IMR-90 (cell line): Measurements from ENCODE around the gene RSPO4. TPM values are rescaled to one million over a fixed set of nuclear protein-coding genes. Genes with fewer than 3 reads are reported as not detected.

Source experiments
- ATAC-seq: fragments of 200-7000 bp; cut with Tn5 transposase; 2 replicates; pipeline ENCODE4 v1.9.1; 2020; ENCODE audit warnings: low read depth, mild to moderate bottlenecking, moderate library complexity
- BruUV-seq: library from RNA; stranded (reverse); fragments of 400-500 nt; replicated peaks from 2 replicates; lab custom pipeline; 2021; lab: Mats Ljungman, UMichigan
- CTCF ChIA-PET: fragments of 300-600 bp; formaldehyde crosslinking; extraction: SDS; loops from one replicate; lab custom pipeline; 2021; ENCODE audit warnings: antibody characterized with exemption; lab: Yijun Ruan, JAX
- POLR2A ChIA-PET: fragments of 300-600 bp; sonication (Branson Sonifier 250); formaldehyde crosslinking; loops from one replicate; lab custom pipeline; 2022; ENCODE audit warnings: antibody characterized with exemption; ENCODE audit not compliant: unreplicated experiment; lab: Charles Lee
- DNase-seq: peaks from one replicate; pipeline ENCODE4 v3.0.0; 2013
- H2AFZ ChIP-seq: replicated peaks from 2 replicates; pipeline ENCODE3; 2013; ENCODE audit warnings: low read length, mild to moderate bottlenecking; ENCODE audit not compliant: poor library complexity
- H2AK5ac ChIP-seq: 2 replicates; pipeline ENCODE4 v1.6.1; 2013; ENCODE audit warnings: low read depth, low read length, inconsistent platforms
- H2AK9ac ChIP-seq: replicated peaks from 2 replicates; pipeline ENCODE3; 2013; ENCODE audit warnings: mild to moderate bottlenecking, low read depth, low read length, moderate library complexity; ENCODE audit not compliant: poor library complexity
- H2BK120ac ChIP-seq: 2 replicates; pipeline ENCODE4 v1.6.1; 2013; ENCODE audit warnings: low read depth, low read length, inconsistent platforms
- H2BK15ac ChIP-seq: 3 replicates; pipeline ENCODE4 v1.6.1; 2013; ENCODE audit warnings: low read depth, low read length, inconsistent platforms
- H2BK20ac ChIP-seq: 2 replicates; pipeline ENCODE4 v1.6.1; 2013; ENCODE audit warnings: low read depth, mild to moderate bottlenecking, inconsistent platforms, low read length, moderate library complexity
- H2BK5ac ChIP-seq: 2 replicates; pipeline ENCODE4 v1.6.1; 2013; ENCODE audit warnings: mild to moderate bottlenecking, low read depth, low read length, inconsistent platforms; ENCODE audit not compliant: poor library complexity, severe bottlenecking
- H3K14ac ChIP-seq: replicated peaks from 2 replicates; pipeline ENCODE4 v1.6.1; 2013; ENCODE audit warnings: low read depth, low read length, inconsistent platforms
- H3K18ac ChIP-seq: 2 replicates; pipeline ENCODE4 v1.6.1; 2013; ENCODE audit warnings: low read depth, low read length, control low read depth
- H3K23ac ChIP-seq: 2 replicates; pipeline ENCODE4 v1.6.1; 2013; ENCODE audit warnings: low read depth, low read length, inconsistent platforms
- H3K27ac ChIP-seq: 2 replicates; pipeline ENCODE4 v1.5.1; 2013; ENCODE audit warnings: mild to moderate bottlenecking, control low read depth, low read length; ENCODE audit not compliant: insufficient read depth
- H3K27me3 ChIP-seq: 2 replicates; pipeline ENCODE4 v1.6.1; 2013; ENCODE audit warnings: low read length; ENCODE audit not compliant: control insufficient read depth, insufficient read depth
- H3K36me3 ChIP-seq: 2 replicates; pipeline ENCODE4 v1.6.1; 2013; ENCODE audit warnings: low read length, mixed read lengths; ENCODE audit not compliant: control insufficient read depth, insufficient read depth
- H3K4ac ChIP-seq: 2 replicates; pipeline ENCODE4 v1.6.1; 2013; ENCODE audit warnings: low read depth, low read length, inconsistent platforms
- H3K4me1 ChIP-seq: 2 replicates; pipeline ENCODE4 v1.6.1; 2013; ENCODE audit warnings: low read length, mixed read lengths; ENCODE audit not compliant: control insufficient read depth, insufficient read depth
- H3K4me2 ChIP-seq: 2 replicates; pipeline ENCODE4 v1.6.1; 2013; ENCODE audit warnings: low read depth, mild to moderate bottlenecking, control low read depth, low read length, moderate library complexity
- H3K4me3 ChIP-seq: 2 replicates; pipeline ENCODE4 v1.5.1; 2013; ENCODE audit warnings: low read depth, mild to moderate bottlenecking, control low read depth, low read length, moderate library complexity; ENCODE audit not compliant: insufficient read depth
- H3K56ac ChIP-seq: 2 replicates; pipeline ENCODE4 v1.6.1; 2013; ENCODE audit warnings: low read length, inconsistent platforms; ENCODE audit not compliant: insufficient read depth; ENCODE audit errors: extremely low read depth
- H3K79me1 ChIP-seq, 2 experiments: 2 replicates each; pipeline ENCODE4 v1.6.1; 2013; ENCODE audit warnings: low read length in 2 of 2, inconsistent platforms in 1 of 2, low read depth in 1 of 2
- H3K9ac ChIP-seq: 2 replicates; pipeline ENCODE4 v1.6.1; 2013; ENCODE audit warnings: low read depth, low read length, control low read depth
- H3K9me1 ChIP-seq: 2 replicates; pipeline ENCODE4 v1.6.1; 2013; ENCODE audit warnings: low read length, inconsistent platforms; ENCODE audit not compliant: insufficient read depth
- H3K9me3 ChIP-seq: 2 replicates; pipeline ENCODE4 v1.6.1; 2013; ENCODE audit warnings: low read length; ENCODE audit not compliant: control insufficient read depth, insufficient read depth
- H4K20me1 ChIP-seq: 2 replicates; pipeline ENCODE4 v1.6.1; 2013; ENCODE audit warnings: low read length, inconsistent platforms; ENCODE audit not compliant: insufficient read depth
- H4K5ac ChIP-seq: 2 replicates; pipeline ENCODE4 v1.6.1; 2013; ENCODE audit warnings: mild to moderate bottlenecking, low read depth, low read length, control low read depth
- H4K8ac ChIP-seq, 2 experiments: 2 replicates each; pipeline ENCODE4 v1.6.1; 2013; ENCODE audit warnings: low read depth in 2 of 2, low read length in 2 of 2, control low read depth in 1 of 2, inconsistent platforms in 1 of 2
- H4K91ac ChIP-seq: 2 replicates; pipeline ENCODE4 v1.6.1; 2013; ENCODE audit warnings: low read depth, low read length, inconsistent platforms; ENCODE audit not compliant: insufficient read depth
- BHLHE40 ChIP-seq: fragments of 150-350 bp; IDR thresholded peaks from 2 replicates; pipeline ENCODE4 v1.6.1; 2016; ENCODE audit warnings: mild to moderate bottlenecking, low read depth, low read length
- CEBPB ChIP-seq: IDR thresholded peaks from 2 replicates; pipeline ENCODE4 v1.6.1; 2012; ENCODE audit warnings: low read depth, low read length, improper control_type of control experiment
- CHD1 ChIP-seq: IDR thresholded peaks from 2 replicates; pipeline ENCODE4 v1.6.1; 2012; ENCODE audit warnings: low read depth, low read length, improper control_type of control experiment
- ELK1 ChIP-seq: fragments of 150-350 bp; IDR thresholded peaks from 2 replicates; pipeline ENCODE4 v1.6.1; 2016; ENCODE audit warnings: low read depth, mild to moderate bottlenecking, low read length, moderate library complexity, borderline replicate concordance
- FOS ChIP-seq: fragments of 150-350 bp; IDR thresholded peaks from 2 replicates; pipeline ENCODE4 v1.6.1; 2016; ENCODE audit warnings: low read depth, low read length
- MAFK ChIP-seq: IDR thresholded peaks from 2 replicates; pipeline ENCODE4 v1.6.1; 2012; ENCODE audit warnings: low read depth, low read length, improper control_type of control experiment
- NFE2L2 ChIP-seq: fragments of 150-350 bp; IDR thresholded peaks from 2 replicates; pipeline ENCODE4 v1.6.1; 2016; ENCODE audit warnings: low read depth, mild to moderate bottlenecking, low read length
- POLR2A ChIP-seq: IDR thresholded peaks from 2 replicates; pipeline ENCODE4 v1.6.1; 2012; ENCODE audit warnings: mild to moderate bottlenecking, low read depth, low read length
- WGBS, 2 experiments: methylation state at CpG; one replicate each; pipeline versions ENCODE4 v1.1.5 to v1.1.7; 2013; ENCODE audit warnings: missing lambda C conversion rate in 2 of 2; ENCODE audit not compliant: insufficient read length in 1 of 2; ENCODE audit errors: extremely low coverage in 2 of 2; 5-methylcytosine and 5-hydroxymethylcytosine counted together
- dilution Hi-C: fragments of 300-500 bp; cut with HindIII; formaldehyde crosslinking; loops from one replicate; pipeline ENCODE4 v1.14.3; 2018; ENCODE audit warnings: low sequenced_read_pairs; ENCODE audit not compliant: unreplicated experiment
- in situ Hi-C: fragments of 300-500 bp; cut with MboI; formaldehyde crosslinking; loops from 3 replicates; pipeline ENCODE4 v1.14.3; 2019; ENCODE audit warnings: low sequenced_read_pairs, inconsistent platforms, mixed read lengths
- intact Hi-C: fragments of 100-400 bp; cut with micrococcal nuclease; formaldehyde crosslinking; loops from 2 replicates; pipeline ENCODE4 v1.10.0; 2022
- polyA plus RNA-seq, 3 experiments: library from polyadenylated mRNA; depleted of rRNA; stranded (reverse); fragments of >200 nt; gene quantifications; 2 replicates each; pipeline ENCODE4 v1.2.3, GENCODE V29; 2012; ENCODE audit warnings: low replicate concordance in 1 of 3
- total RNA-seq: library from RNA; depleted of rRNA; stranded (reverse); fragments of >200 nt; gene quantifications from 2 replicates; pipeline ENCODE4 v1.2.3, GENCODE V29; 2012

Gene RSPO4
- total and polyA plus RNA-seq, 2 of the 4 experiments (the other 2 are of a cell fraction), result not detected

DNA sequence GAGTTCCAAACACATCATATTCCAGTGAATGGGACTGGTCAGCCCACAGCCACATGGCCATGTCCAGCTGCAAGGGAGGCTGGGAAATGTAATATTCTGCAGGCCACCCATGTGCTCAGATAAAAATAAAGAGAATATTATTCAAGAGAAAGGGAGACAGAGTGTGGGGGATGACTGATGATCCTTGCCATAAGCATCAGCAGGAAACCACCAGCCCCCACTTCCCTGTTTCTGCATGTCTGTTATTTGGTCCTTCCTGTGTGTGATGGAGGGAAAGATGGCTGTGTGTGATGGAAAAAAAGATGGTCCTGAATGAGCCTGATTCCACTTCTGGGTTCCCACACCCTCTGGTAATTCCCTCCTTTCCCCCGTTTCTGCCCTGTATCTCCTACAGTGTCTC, 13.1 kb upstream of the RSPO4 start:
- in situ Hi-C loops (no loop called here), dilution Hi-C loops (no loop called here)
- CTCF ChIA-PET, result no interaction called here

More for the DNA sequence above, 13.1 kb upstream of the RSPO4 start:
- Histone ChIP-seq H2BK5ac (no peak overlapping the region), H3K23ac (no peak overlapping the region), H3K9me1 (no peaks in the 10 kb centered on the region), H4K8ac (no peak overlapping the region), H2BK20ac (no peak overlapping the region), H3K79me1 (no peaks in the 10 kb centered on the region), H4K5ac (no peak overlapping the region), H3K36me3 (no peaks in the 10 kb centered on the region), H3K9ac (no peak overlapping the region), H3K9me3 (no peaks in the 10 kb centered on the region), H3K4me3 (no peak overlapping the region), H3K27me3 (no peaks in the 10 kb centered on the region; the same call in 1 of the 2 replicates), H3K56ac (no peak overlapping the region), H2BK120ac (no peak overlapping the region), H3K27ac (no peak overlapping the region), H3K18ac (no peak overlapping the region), H2AFZ (no peak overlapping the region), H2BK15ac (no peak overlapping the region), H3K4me1 (no peaks in the 10 kb centered on the region), H4K20me1 (no peaks in the 10 kb centered on the region), H2AK5ac (no peak overlapping the region), H3K4me2 (no peak overlapping the region), H3K14ac (no peak overlapping the region), H2AK9ac (no peak overlapping the region), H4K91ac (no peak overlapping the region), H3K4ac (no peak overlapping the region)
- intact Hi-C loops, result no loop called here
- DNase-seq (no peak), ATAC-seq (no peak)
- WGBS, 2 experiments, result no CpG with 5 or more reads among the region's 1 CpG
- no TSS peak for BruUV-seq
- TF ChIP-seq CEBPB, result no peak
- TF ChIP-seq NFE2L2, result no peak
- no peak for TF ChIP-seq ELK1
- no peak for TF ChIP-seq MAFK
- no peak for TF ChIP-seq FOS
- TF ChIP-seq POLR2A, result no peak
- TF ChIP-seq CHD1, result no peak
- TF ChIP-seq BHLHE40, result no peak
- POLR2A ChIA-PET, result no interaction called here
